Measurements from ENCODE around the gene STK38.

Gene STK38

GRCh38 chr6:36524871-36525270 lies 22.4 kb downstream of the STK38 start:
- TF ChIP-seq POLR2AphosphoS5 (IDR thresholded peaks at IDR 0.05; ENCODE audit: low read depth, low read length) (no peak), FOXP2 (optimal IDR thresholded peaks at IDR 0.05; ENCODE audit: borderline replicate concordance, extremely low read depth, extremely low read length, insufficient read depth) (no peak), SIN3A (IDR thresholded peaks at IDR 0.05; ENCODE audit: borderline replicate concordance, insufficient read depth, low read length) (no peak), TAF1 (IDR thresholded peaks at IDR 0.05; ENCODE audit: borderline replicate concordance, insufficient read depth, low read length) (no peak), REST (IDR thresholded peaks at IDR 0.05; ENCODE audit: insufficient read depth in 1 of 2, low read depth in 2 of 2, low read length in 2 of 2) (no peak)

GRCh38 chr6:36523936-36524499 lies 23.3 kb downstream of the STK38 start:
- no peak for TF ChIP-seq SIN3A (IDR thresholded peaks at IDR 0.05; ENCODE audit: borderline replicate concordance, insufficient read depth, low read length)

GRCh38 chr6:36523451-36523850 lies 23.8 kb downstream of the STK38 start:
- TF ChIP-seq REST (IDR thresholded peaks at IDR 0.05; ENCODE audit: insufficient read depth in 1 of 2, low read depth in 2 of 2, low read length in 2 of 2) (no peak), SIN3A (IDR thresholded peaks at IDR 0.05; ENCODE audit: borderline replicate concordance, insufficient read depth, low read length) (no peak), POLR2AphosphoS5 (IDR thresholded peaks at IDR 0.05; ENCODE audit: low read depth, low read length) (no peak), TAF1 (IDR thresholded peaks at IDR 0.05; ENCODE audit: borderline replicate concordance, insufficient read depth, low read length) (no peak), FOXP2 (optimal IDR thresholded peaks at IDR 0.05; ENCODE audit: borderline replicate concordance, extremely low read depth, extremely low read length, insufficient read depth) (no peak)

- TF ChIP-seq REST (IDR thresholded peaks at IDR 0.05; ENCODE audit: insufficient read depth in 1 of 2, low read depth in 2 of 2, low read length in 2 of 2), result no peak
- TF ChIP-seq POLR2AphosphoS5 (IDR thresholded peaks at IDR 0.05; ENCODE audit: low read depth, low read length), result no peak
- no peak for TF ChIP-seq FOXP2 (optimal IDR thresholded peaks at IDR 0.05; ENCODE audit: borderline replicate concordance, extremely low read depth, extremely low read length, insufficient read depth)
- TF ChIP-seq TAF1 (IDR thresholded peaks at IDR 0.05; ENCODE audit: borderline replicate concordance, insufficient read depth, low read length), result no peak
- TF ChIP-seq SIN3A (IDR thresholded peaks at IDR 0.05; ENCODE audit: borderline replicate concordance, insufficient read depth, low read length), result no peak
Measured at GRCh38 chr6:36519352-36519751, 27.9 kb downstream of the STK38 start.

GRCh38 chr6:36517408-36517807 lies 29.9 kb downstream of the STK38 start:
- no peak for TF ChIP-seq POLR2AphosphoS5 (IDR thresholded peaks at IDR 0.05; ENCODE audit: low read depth, low read length)
- TF ChIP-seq TAF1 (IDR thresholded peaks at IDR 0.05; ENCODE audit: borderline replicate concordance, insufficient read depth, low read length), result no peak
- no peak for TF ChIP-seq REST (IDR thresholded peaks at IDR 0.05; ENCODE audit: insufficient read depth in 1 of 2, low read depth in 2 of 2, low read length in 2 of 2)
- TF ChIP-seq FOXP2 (optimal IDR thresholded peaks at IDR 0.05; ENCODE audit: borderline replicate concordance, extremely low read depth, extremely low read length, insufficient read depth), result no peak
- no peak for TF ChIP-seq SIN3A (IDR thresholded peaks at IDR 0.05; ENCODE audit: borderline replicate concordance, insufficient read depth, low read length)
